T47D (cell line): ENCODE results near the gene PCSK7.

Experiments
- DNase-seq, 2 experiments: peaks; one replicate each; pipeline versions ENCODE4 v3.0.0 to v3.0.0-alpha.2; 2011 to 2012; ENCODE audit warnings: low read depth in 1 of 2, low spot score in 1 of 2
- JUND ChIP-seq: IDR thresholded peaks from 2 replicates; pipeline ENCODE4 v1.6.1; 2012; ENCODE audit warnings: low read depth
- in situ Hi-C: cut with HindIII; loops from 2 replicates; pipeline ENCODE4 v1.10.0; 2016; ENCODE audit warnings: low sequenced_read_pairs, low pct_unique_long_range_greater_than_20kb

The PCSK7 gene

GRCh38 chr11:117179048-117179999, 52.5 kb downstream of the PCSK7 start:
- in situ Hi-C loops = no loop called here
- peak in 1 of 2 experiments; percentile 36 for DNase-seq
- no peak for TF ChIP-seq JUND

- peak; percentile 94 to 95 for DNase-seq
These were observed 53.5 kb downstream of the PCSK7 start, which contains the start of gene SIDT2 for GRCh38 chr11:117178210-117179034. Gene SIDT2 (plus strand): TSS chr11:117178743. CDS start chr11:117179264, 521 bp downstream.

GRCh38 chr11:117177534-117178209, 54.2 kb downstream of the PCSK7 start:
- in situ Hi-C loops = no loop called here
- no peak for DNase-seq
- no peak for TF ChIP-seq JUND

More at GRCh38 chr11:117178210-117179034, 53.5 kb downstream of the PCSK7 start, which contains the start of gene SIDT2:
- no peak for TF ChIP-seq JUND
- in situ Hi-C loops = no loop called here

- in situ Hi-C loops = no loop called here
- no peak for DNase-seq
- no peak for TF ChIP-seq JUND
These were observed 55.7 kb downstream of the PCSK7 start for GRCh38 chr11:117176186-117176585.

GRCh38 chr11:117175781-117176180, 56.1 kb downstream of the PCSK7 start:
- in situ Hi-C loops = no loop called here
- TF ChIP-seq JUND = no peak
- DNase-seq = no peak

GRCh38 chr11:117175104-117175503, 56.8 kb downstream of the PCSK7 start:
- TF ChIP-seq JUND = no peak
- in situ Hi-C loops = no loop called here
- DNase-seq = no peak

- DNase-seq = no peak
- no peak for TF ChIP-seq JUND
- in situ Hi-C loops = no loop called here
These were observed 59.0 kb downstream of the PCSK7 start for GRCh38 chr11:117172724-117173421.

- in situ Hi-C loops = no loop called here
- TF ChIP-seq JUND = no peak
- DNase-seq = no peak
These were observed 60.3 kb downstream of the PCSK7 start for GRCh38 chr11:117171404-117172061.

- in situ Hi-C loops = no loop called here
- no peak for DNase-seq
- TF ChIP-seq JUND = no peak
These were observed 60.9 kb downstream of the PCSK7 start for GRCh38 chr11:117171007-117171403.

- in situ Hi-C loops = no loop called here
- no peak for DNase-seq
- TF ChIP-seq JUND = no peak
These were observed 61.7 kb downstream of the PCSK7 start for GRCh38 chr11:117170210-117170609.

- in situ Hi-C loops = no loop called here
These were observed 62.1 kb downstream of the PCSK7 start for GRCh38 chr11:117169736-117170135.

More at GRCh38 chr11:117169736-117170135, 62.1 kb downstream of the PCSK7 start:
- no peak for DNase-seq
- no peak for TF ChIP-seq JUND
